Activated T-cell treated with anti-CD3 and anti-CD28 coated beads, Interleukin-2, amount 50 U/mL, for 4 hours (primary cell): Measurements from ENCODE around the gene TTLL12. TPM values are rescaled to one million over a fixed set of nuclear protein-coding genes. Genes with fewer than 3 reads are reported as not detected.

ENCODE experiments used
- ATAC-seq, 2 donors: fragments of 200-7000 bp; cut with Tn5 transposase; one replicate each; pipeline ENCODE4 v1.10.0; 2021
- DNase-seq: peaks from one replicate; pipeline ENCODE4 v3.0.0-alpha.2; 2020
- H3K27me3 Mint-ChIP-seq: one replicate; pipeline ENCODE4 v1.8.0; 2021; ENCODE audit warnings: low read depth, mixed read lengths
- H3K36me3 Mint-ChIP-seq: one replicate; pipeline ENCODE4 v1.8.0; 2022; ENCODE audit warnings: mixed read lengths; ENCODE audit not compliant: insufficient read depth
- H3K4me1 Mint-ChIP-seq: one replicate; pipeline ENCODE4 v1.8.0; 2021; ENCODE audit warnings: low read depth, mixed read lengths
- H3K4me3 Mint-ChIP-seq: one replicate; pipeline ENCODE4 v1.8.0; 2021; ENCODE audit warnings: mild to moderate bottlenecking, moderate library complexity, mixed read lengths
- H3K9me3 Mint-ChIP-seq: one replicate; pipeline ENCODE4 v1.8.0; 2021; ENCODE audit warnings: mixed read lengths
- total RNA-seq, 3 donors: library from RNA; stranded (reverse); gene quantifications; one replicate each; pipeline ENCODE4 v1.2.1, GENCODE V29; 2021

Gene TTLL12
- total RNA-seq, 3 donors from 2014 or later = 126 to 188 (median 163) TPM

DNA sequence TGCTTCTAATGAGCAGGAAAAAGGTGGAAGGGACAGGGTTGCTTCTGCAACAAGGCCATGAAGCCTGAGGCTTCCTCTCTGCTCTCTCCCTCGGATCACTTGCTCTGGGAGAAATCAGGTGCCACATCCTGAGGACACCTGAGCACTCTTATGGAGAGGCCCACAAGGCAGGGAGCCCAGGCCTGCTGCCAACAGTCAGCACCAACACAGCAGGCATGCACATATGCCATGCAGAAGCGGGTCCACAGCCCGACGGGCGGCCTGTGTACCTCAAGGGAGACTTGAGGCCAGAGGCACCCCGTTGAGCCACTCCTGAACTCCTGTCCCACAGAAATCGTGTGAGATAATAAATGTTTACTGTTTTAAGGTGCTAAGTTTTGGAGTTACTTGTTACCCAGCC, 9.5 kb downstream of the TTLL12 start:
- Mint-ChIP-seq H3K9me3 (no peaks in the 10 kb centered on the region), H3K4me3 (no peak overlapping the region), H3K4me1 (peaks cover 2% of the 10 kb centered on the region), H3K27me3 (no peaks in the 10 kb centered on the region), H3K36me3 (peaks cover 17% of the 10 kb centered on the region)
- no peak for ATAC-seq
- no peak for DNase-seq

DNA sequence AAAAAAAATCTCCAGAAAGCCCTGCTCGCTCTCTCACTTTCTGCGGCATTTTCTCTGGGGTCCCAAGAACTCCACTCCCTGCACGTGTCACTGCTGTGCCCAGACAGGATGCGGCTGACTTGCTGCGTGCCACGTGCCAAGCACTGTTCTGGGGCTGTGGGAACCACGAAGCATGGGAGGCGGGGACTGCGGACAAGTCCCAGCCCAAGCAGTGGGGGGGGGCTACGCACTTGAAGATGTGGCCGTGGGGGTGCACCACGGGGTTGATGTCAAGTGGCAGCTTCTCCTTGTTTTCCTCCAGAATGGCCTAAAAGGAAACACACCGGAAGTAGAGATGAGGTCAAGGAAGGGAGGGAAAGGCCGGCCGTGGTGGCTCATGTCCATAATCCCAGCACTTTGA, 10.8 kb downstream of the TTLL12 start:
- DNase-seq (no peak), ATAC-seq (no peak)
- Mint-ChIP-seq H3K4me3 (no peak overlapping the region), H3K4me1 (no peaks in the 10 kb centered on the region), H3K27me3 (no peaks in the 10 kb centered on the region), H3K36me3 (peaks cover 14% of the 10 kb centered on the region), H3K9me3 (no peaks in the 10 kb centered on the region)

DNA sequence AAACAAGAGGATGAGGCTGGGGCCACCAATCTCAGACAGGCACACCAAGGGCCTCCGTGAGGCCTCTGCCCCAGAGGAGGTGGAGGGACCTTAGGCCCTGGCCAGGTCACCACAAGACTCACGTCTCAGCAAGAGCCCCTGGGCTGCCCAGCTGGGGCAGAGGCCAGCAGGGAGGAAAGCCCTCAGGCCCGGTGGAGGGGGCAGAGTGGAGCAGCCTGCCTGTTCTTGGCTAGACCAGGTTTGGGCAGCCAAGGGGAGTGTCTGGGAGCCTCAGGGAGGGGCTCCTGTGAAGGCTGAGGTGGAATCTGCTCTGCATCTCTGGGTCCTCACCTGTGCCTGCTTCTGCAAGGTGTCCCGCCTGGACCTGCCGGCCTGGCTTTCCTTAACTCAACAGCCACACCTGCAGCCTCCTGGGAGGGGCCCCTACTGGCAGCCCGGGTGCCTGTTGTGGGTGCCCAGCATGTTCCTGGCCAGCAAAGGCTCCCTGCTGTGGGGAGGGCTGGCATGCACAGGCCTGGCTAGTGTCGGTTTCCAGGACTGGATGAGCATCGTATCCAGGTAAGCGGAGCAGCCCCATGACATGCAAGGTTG, 11.9 kb downstream of the TTLL12 start:
- Mint-ChIP-seq H3K9me3 (no peaks in the 10 kb centered on the region), H3K4me1 (no peaks in the 10 kb centered on the region), H3K4me3 (no peak overlapping the region), H3K36me3 (peaks cover 16% of the 10 kb centered on the region), H3K27me3 (no peaks in the 10 kb centered on the region)
- DNase-seq (no peak), ATAC-seq (no peak)

DNA sequence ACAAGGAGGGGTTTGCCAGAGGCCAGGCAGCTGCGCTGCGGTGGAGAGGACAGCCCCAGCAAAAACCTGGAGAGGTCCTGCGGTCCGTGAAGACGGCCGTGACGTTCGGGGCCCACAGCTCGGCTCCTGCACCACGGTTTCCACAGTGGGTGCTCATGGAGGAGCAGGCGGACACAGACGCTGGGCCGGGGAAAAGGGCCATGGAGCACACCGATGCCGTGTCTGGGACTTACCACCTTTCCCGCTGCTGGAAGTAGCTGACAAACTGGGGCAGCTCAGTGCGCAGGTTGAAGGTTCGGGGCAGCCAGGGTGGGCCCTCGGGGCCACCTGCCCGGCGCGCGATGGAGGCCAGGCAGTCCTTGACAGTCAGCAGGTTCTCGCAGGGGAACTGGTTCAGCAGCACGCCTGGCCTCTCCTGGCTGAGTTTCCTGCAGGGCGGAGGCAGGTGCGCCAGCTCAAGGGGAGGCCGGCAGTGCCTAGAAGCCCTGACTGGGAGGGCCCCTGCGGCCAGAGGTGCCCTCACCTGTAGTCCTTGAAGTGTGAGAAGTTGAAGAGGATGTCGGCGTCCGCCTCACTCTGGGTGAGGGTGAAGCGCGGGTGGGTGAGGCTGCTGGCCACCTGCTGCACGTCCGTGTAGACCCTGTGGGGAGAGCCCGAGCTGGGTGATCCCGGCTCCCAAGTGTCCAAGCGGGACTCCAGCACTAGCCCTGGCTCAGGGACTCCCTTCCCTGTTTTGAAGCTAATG, 12.8 kb downstream of the TTLL12 start:
- Mint-ChIP-seq H3K4me1 (no peaks in the 10 kb centered on the region), H3K9me3 (no peaks in the 10 kb centered on the region), H3K36me3 (peaks cover 13% of the 10 kb centered on the region), H3K27me3 (no peaks in the 10 kb centered on the region), H3K4me3 (no peak overlapping the region)
- no peak for ATAC-seq
- no peak for DNase-seq

DNA sequence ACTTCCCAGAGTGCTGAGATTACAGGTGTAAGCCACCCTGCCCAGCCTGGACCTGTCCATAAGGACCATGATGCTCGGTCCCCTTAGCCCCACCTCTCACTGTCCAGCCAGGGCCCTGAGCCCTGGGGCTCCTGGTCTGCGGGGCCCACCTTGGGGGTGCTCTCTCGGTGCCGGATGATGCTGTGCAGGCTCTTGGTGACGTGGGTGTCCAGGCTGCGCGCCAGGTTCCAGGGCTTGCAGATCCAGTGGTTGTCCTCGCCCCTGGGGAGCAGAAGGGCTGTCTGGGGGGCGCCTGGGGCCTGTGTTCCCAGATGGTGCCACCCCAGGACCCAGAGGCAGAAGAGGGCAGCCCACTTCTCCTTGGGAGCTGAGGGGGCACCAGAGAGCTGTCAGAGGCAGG, 13.4 kb downstream of the TTLL12 start:
- Mint-ChIP-seq H3K36me3 (peaks cover 8% of the 10 kb centered on the region), H3K4me1 (no peaks in the 10 kb centered on the region), H3K9me3 (no peaks in the 10 kb centered on the region), H3K4me3 (no peak overlapping the region), H3K27me3 (no peaks in the 10 kb centered on the region)
- no peak for DNase-seq
- no peak for ATAC-seq

DNA sequence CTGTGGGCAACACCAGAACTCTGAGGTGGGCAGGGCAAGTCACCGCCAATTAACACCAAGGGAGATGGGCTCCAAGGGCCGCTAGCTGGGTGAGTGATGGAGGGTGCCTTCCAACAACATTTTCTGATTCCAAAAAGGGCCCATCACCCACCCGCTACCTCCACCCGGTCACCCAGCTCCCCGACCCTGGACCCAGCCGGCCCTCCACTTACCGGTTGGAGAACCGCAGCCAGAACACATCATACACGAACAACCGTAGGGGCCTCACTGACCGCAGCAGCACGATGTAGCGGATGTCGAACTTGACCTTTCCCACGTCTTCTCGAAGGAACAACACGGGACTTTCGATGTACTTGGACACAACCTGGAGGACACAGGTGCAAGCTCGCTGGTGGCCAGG, 14.7 kb downstream of the TTLL12 start:
- peaks cover 9% of the 10 kb centered on the region for H3K36me3 Mint-ChIP-seq
- no peak for ATAC-seq
- H3K4me3 Mint-ChIP-seq = no peak overlapping the region
- H3K9me3 Mint-ChIP-seq = no peaks in the 10 kb centered on the region
- no peaks in the 10 kb centered on the region for H3K27me3 Mint-ChIP-seq
- no peak for DNase-seq
- no peaks in the 10 kb centered on the region for H3K4me1 Mint-ChIP-seq

DNA sequence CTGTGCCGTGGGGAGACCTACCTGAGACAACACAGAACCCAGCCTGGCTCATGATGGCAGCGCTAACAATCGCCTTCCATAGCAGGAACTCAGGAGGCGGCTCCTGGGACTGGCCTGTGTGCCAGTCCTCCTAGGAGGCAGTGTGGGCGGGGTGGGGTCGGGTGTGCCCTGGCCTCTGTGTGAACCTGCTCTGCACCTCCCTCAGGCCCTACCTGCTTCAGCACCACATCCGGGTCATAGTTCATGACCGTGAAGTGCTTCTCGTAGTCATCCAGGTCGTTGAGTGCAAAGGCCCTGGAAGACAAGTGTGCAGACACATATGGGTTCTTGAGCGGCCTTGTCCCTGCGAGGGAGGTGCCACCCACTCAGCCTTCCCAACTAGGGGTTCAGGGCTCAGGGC, 15.3 kb downstream of the TTLL12 start:
- no peaks in the 10 kb centered on the region for H3K9me3 Mint-ChIP-seq
- H3K4me3 Mint-ChIP-seq = no peak overlapping the region
- H3K27me3 Mint-ChIP-seq = no peaks in the 10 kb centered on the region
- no peaks in the 10 kb centered on the region for H3K4me1 Mint-ChIP-seq
- ATAC-seq (no peak), DNase-seq (no peak)
- H3K36me3 Mint-ChIP-seq = peaks cover 9% of the 10 kb centered on the region

DNA sequence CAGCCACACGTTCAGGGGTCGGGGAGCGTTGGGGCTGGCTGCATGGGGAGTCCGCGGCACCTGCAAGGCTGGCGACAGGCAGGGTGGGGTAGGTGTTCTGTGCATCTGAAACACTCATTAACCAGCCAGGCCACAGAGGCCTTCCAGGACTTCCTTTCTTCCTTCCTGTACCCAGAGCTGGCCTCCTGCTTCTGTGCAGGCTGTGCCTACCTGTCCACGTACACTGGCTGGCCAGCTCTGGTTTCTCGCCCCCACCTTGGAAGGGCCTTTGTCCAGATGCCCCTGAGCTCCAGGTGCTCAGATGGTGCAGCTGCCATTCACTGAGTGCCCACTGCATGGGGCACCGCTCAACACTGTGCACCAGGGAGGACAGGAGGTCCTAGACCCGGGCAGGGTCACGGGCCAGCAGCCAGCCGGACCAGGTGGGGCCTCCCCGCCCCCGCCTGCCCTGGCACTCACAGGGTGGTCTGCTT, 15.9 kb downstream of the TTLL12 start:
- DNase-seq = no peak
- Mint-ChIP-seq H3K27me3 (no peaks in the 10 kb centered on the region), H3K36me3 (peaks cover 9% of the 10 kb centered on the region), H3K9me3 (no peaks in the 10 kb centered on the region), H3K4me1 (no peaks in the 10 kb centered on the region), H3K4me3 (no peak overlapping the region)
- no peak for ATAC-seq

DNA sequence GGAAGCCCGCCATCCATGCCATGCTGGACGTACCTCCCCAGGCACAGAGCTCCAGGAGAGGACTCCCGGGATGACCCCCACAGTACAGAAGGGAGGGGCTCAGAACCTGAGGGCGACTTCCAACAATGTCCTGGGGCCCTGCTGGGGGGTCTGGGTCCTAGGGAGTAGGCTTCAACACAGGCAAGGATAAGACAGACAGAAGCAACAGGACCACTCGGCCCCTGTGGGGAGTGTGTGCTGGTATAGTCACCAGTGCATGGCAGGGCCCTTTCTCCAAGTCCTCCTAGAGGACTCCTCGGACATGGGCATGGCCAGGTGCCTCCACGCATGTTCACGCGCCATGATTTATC, 16.8 kb downstream of the TTLL12 start:
- Mint-ChIP-seq H3K36me3 (peaks cover 9% of the 10 kb centered on the region), H3K9me3 (no peaks in the 10 kb centered on the region), H3K27me3 (no peaks in the 10 kb centered on the region), H3K4me1 (no peaks in the 10 kb centered on the region), H3K4me3 (no peak overlapping the region)
- ATAC-seq = no peak
- no peak for DNase-seq

DNA sequence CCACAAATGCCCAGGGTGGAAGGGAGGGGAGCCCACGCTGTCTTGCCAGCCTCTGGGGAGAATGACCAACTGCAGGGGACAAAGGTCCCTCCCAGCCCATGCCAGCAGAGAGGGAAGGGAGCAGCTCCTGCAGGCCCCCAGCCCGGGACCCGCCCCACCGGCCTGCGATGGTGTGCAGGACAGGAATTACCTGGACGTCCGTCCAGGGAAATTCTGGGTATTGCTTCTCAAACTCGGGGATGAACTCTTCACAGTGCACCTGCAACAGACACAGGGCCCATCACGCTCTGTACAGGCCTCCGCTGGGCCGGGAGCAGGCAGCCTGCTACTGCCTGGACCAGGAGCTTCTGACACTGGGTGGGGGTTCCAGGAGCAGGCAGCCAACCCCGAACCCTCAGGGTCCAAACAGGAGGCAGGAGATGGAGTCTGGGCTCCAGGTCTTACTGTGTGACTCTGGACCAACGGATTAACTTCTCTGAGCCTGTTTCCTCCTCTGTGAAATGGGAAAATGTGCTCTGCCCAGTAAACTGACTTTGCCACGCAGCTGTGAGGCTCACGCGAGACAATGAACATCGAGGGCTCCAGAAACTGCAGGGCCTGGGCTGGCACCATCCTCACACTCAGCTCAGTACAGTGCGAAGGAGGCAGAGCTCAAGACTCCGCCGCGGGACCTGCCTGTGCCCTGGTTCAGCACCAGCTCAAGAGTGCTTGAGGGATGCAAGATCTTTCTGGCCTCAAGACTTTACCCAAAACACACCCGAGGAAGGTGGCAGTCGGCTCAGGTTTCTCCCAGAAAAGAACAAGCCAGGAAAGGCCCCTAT, 17.4 kb downstream of the TTLL12 start:
- H3K9me3 Mint-ChIP-seq = no peaks in the 10 kb centered on the region
- H3K4me3 Mint-ChIP-seq = no peak overlapping the region

DNA sequence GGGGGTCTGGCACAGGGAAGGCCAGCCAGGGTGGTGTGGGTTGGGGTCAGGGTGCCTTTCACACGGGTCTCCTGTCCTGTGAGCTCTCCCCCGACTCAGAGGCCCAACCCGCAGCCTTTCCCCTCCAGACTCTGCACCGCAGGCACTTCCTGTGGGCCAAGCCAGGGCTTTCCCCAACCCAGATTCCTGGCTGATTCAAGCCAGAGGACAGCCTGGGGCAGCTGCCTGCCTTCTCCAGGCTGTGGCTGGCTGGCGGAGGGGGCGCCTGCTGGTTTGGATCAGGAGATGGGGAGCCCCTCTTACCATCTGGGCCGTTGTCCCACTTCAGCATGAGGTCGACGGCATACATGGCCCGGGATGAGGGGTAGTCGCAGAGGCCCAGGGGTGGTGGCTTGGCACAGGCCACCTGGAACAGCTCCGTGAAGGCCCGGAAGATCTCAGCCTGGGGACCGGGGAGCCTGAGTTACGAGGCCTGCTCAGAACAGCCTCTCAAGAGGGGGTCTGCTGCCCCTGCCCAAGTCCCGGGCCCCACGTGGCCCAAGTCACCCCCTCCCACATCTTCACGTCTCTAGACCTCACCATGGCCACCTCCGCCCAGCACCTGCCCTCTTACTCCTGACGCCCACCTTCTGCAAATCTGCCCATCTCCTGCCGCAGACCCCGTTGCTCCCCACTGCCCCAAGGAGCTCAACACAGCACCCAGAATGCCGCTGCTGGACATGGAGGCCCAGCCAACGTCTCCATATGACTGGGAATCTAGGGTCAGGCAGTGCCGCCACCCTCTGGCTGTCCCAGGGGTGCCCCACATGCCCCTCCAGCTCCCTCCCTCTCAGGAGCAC, 18.2 kb downstream of the TTLL12 start:
- H3K4me3 Mint-ChIP-seq = no peak overlapping the region
- no peaks in the 10 kb centered on the region for H3K9me3 Mint-ChIP-seq
- peaks cover 10% of the 10 kb centered on the region for H3K36me3 Mint-ChIP-seq
- H3K4me1 Mint-ChIP-seq = no peaks in the 10 kb centered on the region
- DNase-seq (no peak), ATAC-seq (no peak)
- H3K27me3 Mint-ChIP-seq = no peaks in the 10 kb centered on the region

More for the DNA sequence above, 17.4 kb downstream of the TTLL12 start:
- no peaks in the 10 kb centered on the region for H3K27me3 Mint-ChIP-seq
- DNase-seq = no peak
- H3K36me3 Mint-ChIP-seq = peaks cover 9% of the 10 kb centered on the region
- ATAC-seq = no peak
- no peaks in the 10 kb centered on the region for H3K4me1 Mint-ChIP-seq

DNA sequence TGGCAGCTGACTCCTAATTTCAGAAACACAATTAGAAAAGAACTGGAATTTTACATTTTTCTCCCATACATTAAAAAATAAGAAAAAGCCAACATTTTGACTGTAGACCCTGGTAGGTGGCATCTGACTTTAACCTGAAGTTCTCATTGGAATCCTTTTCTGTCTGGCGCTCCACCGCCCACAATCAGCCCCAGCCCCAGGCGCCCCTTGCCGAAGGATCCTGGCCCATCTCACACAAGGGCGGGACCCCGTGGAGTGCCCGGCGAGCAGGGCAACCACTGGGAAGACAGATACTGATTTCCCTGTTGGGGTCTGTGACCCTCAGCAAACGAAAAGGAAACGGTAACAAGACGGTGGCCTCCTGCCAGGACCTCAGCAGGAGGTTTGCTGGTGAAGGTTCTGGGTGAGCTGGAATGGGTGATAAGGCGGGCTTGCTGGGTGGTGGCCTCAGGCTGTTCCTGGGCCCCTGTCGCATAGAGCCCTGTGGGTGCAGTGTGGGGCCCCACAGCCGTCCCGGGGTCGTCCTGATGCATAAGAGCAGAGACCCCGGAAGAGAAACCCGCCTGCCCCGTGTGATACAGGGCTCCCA, 19.8 kb downstream of the TTLL12 start:
- H3K27me3 Mint-ChIP-seq = no peaks in the 10 kb centered on the region
- H3K4me3 Mint-ChIP-seq = no peak overlapping the region
- ATAC-seq = no peak
- no peaks in the 10 kb centered on the region for H3K9me3 Mint-ChIP-seq
- H3K4me1 Mint-ChIP-seq = no peaks in the 10 kb centered on the region
- peaks cover 8% of the 10 kb centered on the region for H3K36me3 Mint-ChIP-seq
- DNase-seq = no peak

DNA sequence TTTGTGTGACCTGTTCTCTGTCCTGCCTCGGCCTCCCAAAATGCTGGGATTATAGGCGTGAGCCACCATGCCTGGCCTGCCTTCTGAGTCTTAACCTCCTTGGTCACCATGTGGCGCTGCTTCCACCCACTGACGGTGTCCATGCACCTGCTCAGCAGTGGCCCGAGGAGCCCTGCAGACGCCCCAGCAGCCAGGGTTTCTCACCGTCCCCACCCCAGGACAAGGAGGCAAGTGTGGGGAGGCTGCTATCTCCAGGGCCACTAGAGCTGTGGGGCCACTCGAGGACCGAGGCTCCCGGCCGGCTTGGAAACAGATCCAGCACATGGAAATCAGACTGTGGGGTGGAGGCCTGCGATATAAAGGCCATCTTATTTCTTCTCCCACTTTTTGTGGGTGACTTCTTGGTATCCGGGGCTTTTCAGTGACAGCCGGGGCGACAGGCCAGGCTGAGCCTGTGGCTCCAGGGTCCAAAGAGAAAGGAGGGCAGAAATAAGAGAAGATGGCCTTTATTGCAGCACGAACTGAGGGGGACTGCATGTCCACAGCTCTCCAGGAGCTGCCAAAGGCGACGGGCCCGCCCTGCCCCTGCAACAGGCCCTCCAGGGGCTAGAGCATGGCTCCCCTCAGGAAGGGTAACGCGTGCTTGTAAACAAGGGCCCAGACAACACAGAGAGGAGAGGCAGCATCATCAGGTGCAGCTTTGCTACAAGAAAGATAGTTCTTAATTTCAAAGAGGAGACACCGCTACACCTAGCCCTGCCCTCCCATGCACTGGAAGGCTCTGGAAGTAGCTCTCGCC, 20.6 kb downstream of the TTLL12 start:
- Mint-ChIP-seq H3K4me1 (no peaks in the 10 kb centered on the region), H3K4me3 (no peak overlapping the region), H3K36me3 (peaks cover 8% of the 10 kb centered on the region), H3K27me3 (no peaks in the 10 kb centered on the region), H3K9me3 (no peaks in the 10 kb centered on the region)
- DNase-seq (no peak), ATAC-seq (no peak)
